Measurements from ENCODE around the gene SRD5A3.

Gene SRD5A3

DNA sequence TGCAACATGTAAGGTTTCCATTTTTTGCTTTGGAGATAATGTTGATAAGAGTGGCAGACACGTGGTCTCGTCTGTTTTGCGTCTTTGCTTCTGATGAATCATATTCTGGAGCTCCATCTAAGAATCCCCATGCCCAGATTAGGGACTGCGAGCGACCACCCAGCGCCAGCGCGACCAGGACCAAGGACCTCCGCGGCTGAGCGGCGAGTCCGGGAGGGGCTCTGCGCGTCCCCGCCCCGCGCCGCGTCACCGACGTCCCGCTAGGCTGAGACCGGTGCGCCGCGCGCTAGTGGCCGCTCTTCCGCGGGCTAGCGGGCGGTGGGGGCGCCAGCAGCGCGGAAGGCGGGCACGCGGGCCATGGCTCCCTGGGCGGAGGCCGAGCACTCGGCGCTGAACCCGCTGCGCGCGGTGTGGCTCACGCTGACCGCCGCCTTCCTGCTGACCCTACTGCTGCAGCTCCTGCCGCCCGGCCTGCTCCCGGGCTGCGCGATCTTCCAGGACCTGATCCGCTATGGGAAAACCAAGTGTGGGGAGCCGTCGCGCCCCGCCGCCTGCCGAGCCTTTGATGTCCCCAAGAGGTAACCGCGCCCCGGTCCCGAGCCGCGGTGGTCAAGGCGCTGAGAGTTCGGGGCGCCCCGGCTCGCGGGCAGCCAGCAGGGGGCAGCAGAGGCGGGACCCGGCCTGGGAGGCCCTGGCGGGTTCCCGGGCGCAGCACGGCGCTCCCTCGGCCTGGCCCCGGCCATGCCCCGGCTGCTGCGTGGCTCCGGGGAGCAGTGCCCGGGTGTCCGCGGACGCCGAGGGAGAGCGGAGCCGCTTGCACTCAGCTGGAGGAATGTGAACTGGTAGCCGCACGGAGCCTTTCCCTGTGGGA, at the start of gene SRD5A3:
Gene SRD5A3 (plus strand): TSS at position 263 of the 871 bp plus-strand sequence. CDS start 95 bp downstream, at position 358.
- peak; percentile 85 for DNase-seq

- no peak for DNase-seq
Observed at GRCh38 chr4:55297346-55297745, 48.7 kb upstream of the SRD5A3 start.

DNA sequence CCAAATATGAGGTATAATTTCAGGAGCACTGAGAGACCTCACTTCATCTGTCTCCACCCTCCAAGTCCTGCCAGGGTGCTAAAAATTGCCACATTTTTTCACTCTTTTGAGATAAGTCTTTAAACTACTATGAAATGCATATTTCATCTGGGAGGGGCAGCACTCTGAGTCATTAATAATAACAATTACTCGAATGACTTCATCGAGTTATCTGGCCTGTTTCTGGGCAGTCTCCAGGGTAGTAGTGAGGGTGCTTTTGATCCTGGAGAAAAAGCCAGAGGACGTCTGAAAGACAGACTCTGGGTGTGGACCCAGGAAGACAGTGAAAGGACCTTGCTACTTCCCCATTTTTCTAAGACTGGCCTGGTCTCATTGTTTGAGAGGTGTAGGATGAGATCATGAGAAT, 42.3 kb upstream of the SRD5A3 start:
- DNase-seq, result no peak

DNA sequence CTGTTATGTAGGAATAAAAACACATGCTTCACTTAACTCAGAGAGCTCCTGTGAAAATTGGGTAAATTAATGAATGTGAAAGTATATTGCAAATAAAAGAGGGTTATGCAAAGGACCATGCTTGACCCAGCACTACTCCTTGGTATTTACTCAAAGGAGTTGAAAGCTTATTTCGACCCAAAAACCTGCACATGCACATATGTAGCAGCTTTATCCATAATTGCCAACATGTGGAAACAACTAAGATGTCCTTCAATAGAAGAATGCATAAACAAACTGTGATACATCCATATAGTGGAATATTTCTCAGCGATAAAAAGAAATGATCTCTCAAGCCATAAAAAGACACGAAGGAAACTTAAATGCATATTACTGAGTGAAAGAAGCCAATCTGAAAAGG, 41.7 kb upstream of the SRD5A3 start:
- no peak for DNase-seq

GRCh38 chr4:55308071-55308470, 38.0 kb upstream of the SRD5A3 start:
- DNase-seq, result no peak

- no peak for DNase-seq
Observed at GRCh38 chr4:55311792-55312488, 34.1 kb upstream of the SRD5A3 start.

DNA sequence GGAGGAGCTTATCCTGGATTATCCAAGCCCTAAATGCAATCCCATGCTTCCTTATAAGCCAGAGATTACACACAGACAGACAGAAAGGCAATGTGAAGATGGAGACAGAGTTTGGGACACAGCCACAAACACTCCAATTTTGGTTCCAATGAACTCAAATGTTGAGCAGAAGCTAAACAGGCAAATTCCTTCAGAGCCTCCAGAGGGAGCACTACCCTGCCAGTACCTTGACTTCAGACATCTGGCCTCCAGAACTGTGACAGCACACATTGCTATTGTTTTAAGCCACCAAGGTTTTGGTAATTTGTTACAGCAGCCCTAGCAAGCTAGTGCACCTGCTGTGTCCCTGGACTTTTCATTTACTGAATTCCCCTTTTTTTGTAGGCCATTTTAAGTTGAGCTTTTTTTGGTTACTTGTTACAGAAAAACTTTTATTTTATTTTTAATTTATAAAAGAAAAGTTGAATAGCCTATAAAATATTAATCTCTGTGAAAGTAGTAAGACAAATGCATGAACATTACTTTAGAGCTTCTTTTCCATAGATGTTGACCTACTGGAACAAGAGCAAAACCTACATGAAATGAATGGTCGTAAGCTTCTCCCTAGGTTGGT, 33.4 kb upstream of the SRD5A3 start:
- DNase-seq, result peak; percentile 1

GRCh38 chr4:55314141-55314820, 31.8 kb upstream of the SRD5A3 start:
- DNase-seq, result no peak

- no peak for DNase-seq
Observed at GRCh38 chr4:55318175-55319129, 27.6 kb upstream of the SRD5A3 start.

DNA sequence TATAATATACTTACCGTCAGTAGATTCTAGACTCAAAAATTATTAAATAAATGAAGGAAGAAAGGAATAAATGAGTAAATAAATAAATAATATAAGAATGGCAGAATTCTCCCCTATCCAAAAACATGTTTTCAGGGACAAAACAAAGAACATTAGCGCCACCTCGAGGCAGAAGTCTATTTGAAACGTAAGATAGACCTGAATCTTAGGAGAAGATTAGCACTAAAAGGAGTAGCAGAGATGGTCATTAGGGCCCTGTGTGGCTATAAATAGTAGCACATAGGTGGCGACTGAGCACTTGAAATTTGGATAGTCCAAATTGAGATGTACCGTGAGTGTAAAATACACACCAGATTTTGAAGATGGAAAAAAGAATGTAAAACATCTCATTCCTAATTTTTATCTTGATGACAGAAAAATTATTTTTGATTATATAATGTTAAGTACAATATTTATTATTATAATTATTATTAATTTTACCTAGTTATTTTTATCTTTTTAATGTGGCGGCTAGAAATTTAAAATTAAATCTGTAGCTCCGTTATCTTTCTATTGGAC, 24.3 kb upstream of the SRD5A3 start:
- DNase-seq, result peak; percentile 77

GRCh38 chr4:55323375-55323774, 22.7 kb upstream of the SRD5A3 start:
- DNase-seq, result no peak

GRCh38 chr4:55326629-55327028, 19.4 kb upstream of the SRD5A3 start:
- no peak for DNase-seq

DNA sequence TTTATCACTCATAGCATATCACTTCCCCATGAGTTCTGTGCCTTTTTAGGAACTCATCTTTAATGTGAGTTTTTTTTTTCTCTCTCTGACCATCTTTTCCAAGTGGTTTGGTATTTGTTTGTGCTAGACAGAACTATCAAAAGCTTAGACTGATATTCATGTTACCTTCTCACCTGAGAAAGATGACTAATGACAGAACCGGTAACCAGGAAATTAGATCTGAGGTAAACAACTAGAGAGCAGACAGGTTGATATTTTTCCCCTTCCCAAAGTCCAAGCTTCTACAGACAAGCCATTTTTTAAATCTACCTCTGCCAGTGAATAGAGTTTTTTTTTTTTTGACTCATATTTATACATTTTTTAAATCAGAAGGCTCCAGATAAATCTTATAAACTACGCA, 17.0 kb upstream of the SRD5A3 start:
- no peak for DNase-seq

DNA sequence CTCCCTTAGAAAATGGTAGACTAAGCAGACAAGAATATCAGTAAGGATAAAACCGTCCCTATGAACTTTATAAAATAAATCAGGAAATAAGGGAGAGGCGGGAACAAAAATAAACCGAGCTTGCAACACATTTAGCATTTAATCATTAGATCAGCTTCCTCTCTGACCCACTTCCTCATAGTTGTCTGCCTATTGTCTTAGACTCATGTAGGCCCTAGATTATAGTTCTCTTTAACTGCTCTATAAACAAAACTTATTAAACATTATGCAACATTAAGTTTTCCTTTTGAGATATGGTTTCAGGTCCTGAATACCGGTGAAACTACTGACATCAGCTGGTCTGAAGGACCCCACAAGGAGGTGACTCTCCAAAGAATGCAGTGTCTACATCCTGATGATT, 15.8 kb upstream of the SRD5A3 start:
- no peak for DNase-seq

- DNase-seq, result no peak
Observed at GRCh38 chr4:55336138-55337034, 9.7 kb upstream of the SRD5A3 start.

DNA sequence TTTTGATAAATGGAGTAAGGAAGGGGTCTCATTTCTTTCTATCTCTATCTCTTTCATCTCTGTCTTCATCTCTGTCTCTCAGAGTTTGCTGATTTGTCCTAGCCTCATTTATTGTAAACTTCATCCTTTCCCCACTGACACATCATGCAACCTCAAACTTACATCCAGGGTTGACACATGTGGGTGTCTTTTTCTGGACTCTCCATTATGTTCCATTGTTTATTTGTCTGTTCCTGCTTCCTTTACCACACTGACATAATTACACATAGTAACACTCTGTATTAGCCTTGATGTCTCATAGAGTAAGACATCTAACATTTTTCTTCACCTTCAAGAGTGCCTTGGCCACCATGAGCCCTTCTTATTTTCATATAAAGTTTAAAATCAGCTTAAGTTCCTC, 8.1 kb upstream of the SRD5A3 start:
- DNase-seq, result no peak

- DNase-seq, result no peak
Observed at GRCh38 chr4:55338486-55338885, 7.6 kb upstream of the SRD5A3 start.

- no peak for DNase-seq
Observed at GRCh38 chr4:55340266-55340665, 5.8 kb upstream of the SRD5A3 start.

DNA sequence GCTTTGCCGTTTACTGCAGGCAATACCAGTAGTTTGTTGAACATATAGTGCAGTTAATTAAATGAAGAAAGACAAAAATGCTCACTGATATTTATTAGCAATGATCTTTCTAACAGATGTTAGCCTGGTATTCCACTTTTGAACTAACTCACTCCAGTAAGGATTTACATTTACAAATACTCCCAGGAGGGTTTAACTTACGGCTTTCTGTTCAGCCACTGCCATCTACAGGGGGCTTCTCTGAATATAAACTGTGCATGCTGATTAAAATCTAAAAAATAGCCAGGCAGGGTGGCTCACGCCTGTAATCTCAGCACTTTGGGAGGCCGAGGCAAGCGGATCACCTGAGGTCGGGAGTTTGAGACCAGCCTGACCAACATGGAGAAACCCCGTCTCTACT, 2.2 kb upstream of the SRD5A3 start:
- no peak for DNase-seq

DNA sequence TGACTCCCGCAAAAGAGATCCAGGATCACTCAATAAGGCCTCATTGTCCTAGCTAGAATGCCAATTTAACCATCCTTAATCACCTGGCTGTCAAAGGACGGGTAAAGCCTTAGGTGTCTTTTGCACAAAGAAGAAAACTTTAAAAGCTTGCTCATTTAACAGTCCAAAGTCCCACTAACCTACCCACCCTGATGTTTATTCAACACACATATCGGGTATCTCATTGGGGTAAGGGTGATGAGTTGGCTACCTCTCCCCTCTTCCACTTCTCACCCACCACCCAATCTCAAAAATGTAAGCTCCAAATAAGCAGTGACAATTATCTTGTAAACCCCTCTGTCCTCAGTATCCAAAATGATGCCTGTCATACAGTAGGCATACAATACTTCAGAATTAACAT, 988 bp upstream of the SRD5A3 start:
- no peak for DNase-seq

DNA sequence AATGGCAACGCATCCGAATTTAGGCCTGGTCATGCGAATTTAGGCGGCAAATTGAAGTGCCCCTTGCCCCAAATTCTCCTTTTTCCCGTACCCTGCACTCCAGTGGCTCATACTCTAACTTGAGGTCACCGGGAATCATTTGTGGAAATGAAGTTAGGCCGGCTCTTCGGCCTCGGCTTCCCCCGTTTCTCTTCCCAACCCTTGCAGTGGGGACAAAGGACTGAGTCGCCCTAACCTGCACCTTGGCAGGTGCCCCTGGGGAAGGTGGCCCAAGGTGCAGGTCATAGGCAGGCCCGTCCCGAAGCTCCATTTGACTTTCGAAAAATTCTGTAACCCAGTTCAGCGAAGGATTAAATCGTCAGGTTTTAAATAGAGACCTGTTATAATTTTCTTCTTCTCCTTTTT, 811 bp downstream of the SRD5A3 start:
- no peak for DNase-seq
